Activated CD8-positive, alpha-beta T cell treated with anti-CD3 and anti-CD28 coated beads for 36 hours (primary cell): ENCODE results near the gene PPP1R14C. TPM values are rescaled to one million over a fixed set of nuclear protein-coding genes. Genes with fewer than 3 reads are reported as not detected.

ENCODE experiments used
- ATAC-seq: fragments of 200-7000 bp; cut with Tn5 transposase; one replicate; pipeline ENCODE4 v1.10.0; 2021; ENCODE audit warnings: mild to moderate bottlenecking, moderate library complexity
- CTCF ChIA-PET: fragments of 350-600 bp; sonication (Branson Sonifier 250); formaldehyde crosslinking; loops from one replicate; lab custom pipeline; 2021; ENCODE audit warnings: antibody characterized with exemption; lab: Charles Lee
- POLR2A ChIA-PET: fragments of 350-600 bp; sonication (Branson Sonifier 250); formaldehyde crosslinking; loops from one replicate; lab custom pipeline; 2021; ENCODE audit warnings: antibody characterized with exemption; lab: Charles Lee
- DNase-seq: peaks from one replicate; pipeline ENCODE4 v3.0.0-alpha.2; 2020
- H3K27ac Mint-ChIP-seq: one replicate; pipeline ENCODE4 v1.8.0; 2021; ENCODE audit warnings: mild to moderate bottlenecking, mixed read lengths
- H3K27me3 Mint-ChIP-seq: one replicate; pipeline ENCODE4 v1.8.0; 2021; ENCODE audit warnings: mixed read lengths
- H3K36me3 Mint-ChIP-seq: one replicate; pipeline ENCODE4 v1.8.0; 2021; ENCODE audit warnings: low read depth, mixed read lengths
- H3K4me1 Mint-ChIP-seq: one replicate; pipeline ENCODE4 v1.8.0; 2021; ENCODE audit warnings: low read depth, mixed read lengths
- H3K4me3 Mint-ChIP-seq: one replicate; pipeline ENCODE4 v1.8.0; 2021; ENCODE audit warnings: mild to moderate bottlenecking, moderate library complexity, mixed read lengths
- H3K9me3 Mint-ChIP-seq: one replicate; pipeline ENCODE4 v1.8.0; 2021; ENCODE audit warnings: mixed read lengths
- intact Hi-C: fragments of 100-400 bp; cut with micrococcal nuclease; formaldehyde crosslinking; loops from one replicate; pipeline ENCODE4 v1.10.0; 2022
- total RNA-seq, 2 experiments: library from RNA; stranded (reverse); gene quantifications; one replicate each; pipeline ENCODE4 v1.2.3, GENCODE V29; 2021
- TF ChIP-seq, protein P1 (sequence below): fragments of 200-600 bp; IDR thresholded peaks from one replicate; pipeline ENCODE4 v1.8.0; 2022; ENCODE audit warnings: antibody characterized with exemption, mild to moderate bottlenecking

Gene PPP1R14C
- total RNA-seq, 2 experiments from 2014 or later: 0.65 to 0.86 TPM

DNA sequence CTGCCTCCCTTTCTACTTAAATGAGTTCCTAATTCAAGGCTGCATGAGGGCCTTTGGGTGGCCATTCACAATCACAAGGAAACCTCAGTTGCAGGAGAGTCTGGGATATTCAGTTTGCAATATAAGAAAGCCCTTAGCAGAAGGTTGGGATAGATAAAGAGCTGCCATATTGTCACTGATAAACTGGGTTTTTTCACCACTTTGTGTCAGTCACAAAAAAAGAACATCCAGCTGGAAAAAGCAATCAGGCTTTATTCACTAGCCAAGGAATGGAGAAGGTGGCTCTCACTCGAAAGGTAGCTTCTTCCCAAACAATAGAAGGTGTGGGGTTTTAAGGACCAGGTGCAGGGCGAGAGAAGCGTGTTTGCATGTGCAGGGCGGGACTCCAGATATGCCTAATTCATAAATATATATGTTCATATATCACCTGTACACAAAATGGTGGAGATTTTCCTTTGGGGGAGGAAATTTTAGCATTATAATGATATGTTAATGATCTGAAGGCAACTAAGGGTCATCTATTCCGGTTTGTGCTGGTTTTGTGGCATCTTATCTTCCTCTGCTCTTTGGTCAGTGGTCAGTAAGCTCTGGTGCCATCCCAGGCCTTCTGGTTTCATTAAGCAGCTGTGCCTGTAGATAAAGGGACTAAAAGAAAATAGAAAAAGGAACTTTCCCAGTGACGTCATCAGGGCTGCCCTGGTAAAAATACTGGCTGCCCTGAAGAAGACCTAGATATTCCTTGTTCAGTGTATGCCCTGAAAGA is 128.8 kb downstream of the PPP1R14C start:
- ATAC-seq: no peak
- Mint-ChIP-seq H3K4me3 (no peak overlapping the region), H3K27me3 (peaks cover 5% of the 10 kb centered on the region), H3K9me3 (no peaks in the 10 kb centered on the region), H3K4me1 (peaks cover 2% of the 10 kb centered on the region), H3K27ac (no peak overlapping the region), H3K36me3 (no peaks in the 10 kb centered on the region)
- TF ChIP-seq, protein P1, sequence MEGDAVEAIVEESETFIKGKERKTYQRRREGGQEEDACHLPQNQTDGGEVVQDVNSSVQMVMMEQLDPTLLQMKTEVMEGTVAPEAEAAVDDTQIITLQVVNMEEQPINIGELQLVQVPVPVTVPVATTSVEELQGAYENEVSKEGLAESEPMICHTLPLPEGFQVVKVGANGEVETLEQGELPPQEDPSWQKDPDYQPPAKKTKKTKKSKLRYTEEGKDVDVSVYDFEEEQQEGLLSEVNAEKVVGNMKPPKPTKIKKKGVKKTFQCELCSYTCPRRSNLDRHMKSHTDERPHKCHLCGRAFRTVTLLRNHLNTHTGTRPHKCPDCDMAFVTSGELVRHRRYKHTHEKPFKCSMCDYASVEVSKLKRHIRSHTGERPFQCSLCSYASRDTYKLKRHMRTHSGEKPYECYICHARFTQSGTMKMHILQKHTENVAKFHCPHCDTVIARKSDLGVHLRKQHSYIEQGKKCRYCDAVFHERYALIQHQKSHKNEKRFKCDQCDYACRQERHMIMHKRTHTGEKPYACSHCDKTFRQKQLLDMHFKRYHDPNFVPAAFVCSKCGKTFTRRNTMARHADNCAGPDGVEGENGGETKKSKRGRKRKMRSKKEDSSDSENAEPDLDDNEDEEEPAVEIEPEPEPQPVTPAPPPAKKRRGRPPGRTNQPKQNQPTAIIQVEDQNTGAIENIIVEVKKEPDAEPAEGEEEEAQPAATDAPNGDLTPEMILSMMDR: no peak
- no peak for DNase-seq
- intact Hi-C loops: no loop called here
- CTCF ChIA-PET: interaction anchor here (1.0 kb wide), 1 partner anchor 15 kb away, joined by 3 read pairs; no protein-coding TSS in a partner anchor
- POLR2A ChIA-PET: no interaction called here

DNA sequence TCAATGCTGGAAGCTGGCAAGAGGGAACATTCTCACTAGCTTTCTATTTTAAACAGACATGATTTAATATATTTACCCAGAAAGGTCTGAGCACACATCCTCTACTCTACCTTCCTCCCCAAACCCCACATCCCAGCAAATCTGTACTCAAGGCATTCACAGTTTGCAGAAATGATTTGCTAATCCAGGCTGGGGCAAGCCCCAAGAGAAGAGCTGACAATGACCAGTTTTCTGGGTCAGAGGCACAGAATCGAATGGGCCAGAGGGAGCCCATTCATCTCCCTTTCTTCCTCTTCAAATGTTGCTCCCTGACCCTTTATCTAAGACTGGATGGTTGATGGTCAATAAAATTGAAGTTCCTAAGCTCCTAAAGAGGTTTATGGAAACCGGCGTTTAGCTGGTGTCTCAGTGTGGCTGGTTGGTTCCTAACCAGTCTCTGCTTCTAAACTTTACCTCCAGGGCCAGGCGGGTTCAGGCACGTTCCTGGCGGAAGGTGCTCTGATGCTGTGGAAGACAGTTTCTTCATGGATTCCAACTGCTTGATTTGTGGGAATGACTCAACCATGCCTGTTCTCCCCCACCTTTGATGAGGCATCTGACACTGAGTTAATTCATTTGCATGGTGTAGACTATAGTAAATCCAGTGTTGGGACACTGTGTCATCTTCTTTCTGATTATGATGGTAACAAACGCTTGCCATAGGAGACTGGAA is 129.6 kb downstream of the PPP1R14C start:
- Mint-ChIP-seq H3K27me3 (peaks cover 5% of the 10 kb centered on the region), H3K4me1 (peaks cover 2% of the 10 kb centered on the region), H3K9me3 (no peaks in the 10 kb centered on the region), H3K4me3 (no peak overlapping the region), H3K36me3 (no peaks in the 10 kb centered on the region), H3K27ac (no peak overlapping the region)
- intact Hi-C loops: no loop called here
- DNase-seq (no peak), ATAC-seq (no peak)
- CTCF ChIA-PET: no interaction called here
- TF ChIP-seq, protein P1: no peak
- POLR2A ChIA-PET: no interaction called here

GRCh38 chr6:150272976-150273315 is 130.1 kb downstream of the PPP1R14C start:
- peaks cover 5% of the 10 kb centered on the region for H3K27me3 Mint-ChIP-seq
- no peaks in the 10 kb centered on the region for H3K36me3 Mint-ChIP-seq
- no peaks in the 10 kb centered on the region for H3K9me3 Mint-ChIP-seq
- TF ChIP-seq, protein P1: no peak
- POLR2A ChIA-PET: no interaction called here
- no peak overlapping the region for H3K27ac Mint-ChIP-seq
- H3K4me1 Mint-ChIP-seq: peaks cover 2% of the 10 kb centered on the region
- ATAC-seq: no peak
- no peak for DNase-seq
- intact Hi-C loops: no loop called here
- no peak overlapping the region for H3K4me3 Mint-ChIP-seq
- CTCF ChIA-PET: no interaction called here

- ChIA-PET POLR2A (no interaction called here), CTCF (no interaction called here)
- Mint-ChIP-seq H3K4me3 (no peak overlapping the region), H3K36me3 (no peaks in the 10 kb centered on the region), H3K27me3 (peaks cover 8% of the 10 kb centered on the region), H3K4me1 (peaks cover 2% of the 10 kb centered on the region), H3K9me3 (no peaks in the 10 kb centered on the region), H3K27ac (no peak overlapping the region)
- DNase-seq (no peak), ATAC-seq (no peak)
- TF ChIP-seq, protein P1: no peak
- intact Hi-C loops: no loop called here
Observed at GRCh38 chr6:150273457-150274309, 130.8 kb downstream of the PPP1R14C start.
